ENCODE data around the gene KLF9. TPM values are rescaled to one million over a fixed set of nuclear protein-coding genes. Genes with fewer than 3 reads are reported as not detected.

KLF9 gene
- total RNA-seq, 1 experiment from 2014 or later: 1.0 TPM

DNA sequence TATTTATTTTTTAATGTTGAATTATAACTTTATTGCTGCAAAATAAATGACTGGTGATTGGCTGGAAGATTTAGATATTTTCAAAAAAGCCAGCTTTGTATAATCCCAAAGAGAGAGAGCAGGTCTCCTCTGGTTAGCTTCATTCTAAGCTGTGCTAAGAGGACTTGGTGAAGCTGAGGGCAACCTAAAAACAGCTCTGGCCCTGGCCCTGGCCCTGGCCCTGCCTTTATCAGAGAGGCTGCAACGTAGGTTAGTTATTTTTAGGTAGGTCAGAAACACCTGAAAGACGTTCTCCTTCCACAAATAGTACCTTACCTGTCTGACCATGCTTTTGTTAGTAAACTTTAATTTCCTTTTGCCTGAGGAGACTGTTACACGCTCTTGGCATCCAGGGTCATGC is 58.7 kb downstream of the KLF9 start (continued):
- TF ChIP-seq, protein P1, sequence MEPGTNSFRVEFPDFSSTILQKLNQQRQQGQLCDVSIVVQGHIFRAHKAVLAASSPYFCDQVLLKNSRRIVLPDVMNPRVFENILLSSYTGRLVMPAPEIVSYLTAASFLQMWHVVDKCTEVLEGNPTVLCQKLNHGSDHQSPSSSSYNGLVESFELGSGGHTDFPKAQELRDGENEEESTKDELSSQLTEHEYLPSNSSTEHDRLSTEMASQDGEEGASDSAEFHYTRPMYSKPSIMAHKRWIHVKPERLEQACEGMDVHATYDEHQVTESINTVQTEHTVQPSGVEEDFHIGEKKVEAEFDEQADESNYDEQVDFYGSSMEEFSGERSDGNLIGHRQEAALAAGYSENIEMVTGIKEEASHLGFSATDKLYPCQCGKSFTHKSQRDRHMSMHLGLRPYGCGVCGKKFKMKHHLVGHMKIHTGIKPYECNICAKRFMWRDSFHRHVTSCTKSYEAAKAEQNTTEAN (CRISPR knock-in tag; IDR thresholded peaks at IDR 0.05): no peak

DNA sequence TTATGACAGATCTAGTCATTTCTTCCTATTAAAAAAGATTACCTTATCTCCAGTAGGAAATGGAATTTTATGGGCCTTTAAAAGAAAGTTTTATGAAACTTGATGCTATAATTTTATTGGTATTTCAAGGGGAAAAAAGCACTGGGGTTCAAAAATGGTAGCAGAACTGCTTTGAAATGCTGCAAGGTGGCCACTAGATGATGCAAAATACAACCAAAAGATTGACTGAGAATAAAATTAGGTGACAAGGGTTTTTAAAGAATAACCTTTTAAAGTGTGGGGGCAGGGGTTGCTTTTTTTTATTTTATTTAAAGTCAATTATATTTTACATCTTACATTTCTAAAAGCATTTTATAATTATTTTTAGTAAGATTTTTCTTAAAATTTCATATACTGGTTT is 61.7 kb downstream of the KLF9 start:
- Mint-ChIP-seq H3K27me3 (ENCODE audit: low read depth) (no peaks in the 10 kb centered on the region), H3K9me3 (no peaks in the 10 kb centered on the region), H3K36me3 (peaks cover 18% of the 10 kb centered on the region), H3K4me3 (no peak overlapping the region), H3K27ac (no peak overlapping the region), H3K4me1 (no peaks in the 10 kb centered on the region)
- ChIA-PET CTCF (no interaction called here), POLR2A (no interaction called here)
- ATAC-seq (no peak), DNase-seq (ENCODE audit: low spot score) (no peak)
- no peak for TF ChIP-seq ATF1 (CRISPR knock-in tag; IDR thresholded peaks at IDR 0.05)
- no peak for TF ChIP-seq PRRX2 (CRISPR knock-in tag; IDR thresholded peaks at IDR 0.05)
- TF ChIP-seq, protein P2, sequence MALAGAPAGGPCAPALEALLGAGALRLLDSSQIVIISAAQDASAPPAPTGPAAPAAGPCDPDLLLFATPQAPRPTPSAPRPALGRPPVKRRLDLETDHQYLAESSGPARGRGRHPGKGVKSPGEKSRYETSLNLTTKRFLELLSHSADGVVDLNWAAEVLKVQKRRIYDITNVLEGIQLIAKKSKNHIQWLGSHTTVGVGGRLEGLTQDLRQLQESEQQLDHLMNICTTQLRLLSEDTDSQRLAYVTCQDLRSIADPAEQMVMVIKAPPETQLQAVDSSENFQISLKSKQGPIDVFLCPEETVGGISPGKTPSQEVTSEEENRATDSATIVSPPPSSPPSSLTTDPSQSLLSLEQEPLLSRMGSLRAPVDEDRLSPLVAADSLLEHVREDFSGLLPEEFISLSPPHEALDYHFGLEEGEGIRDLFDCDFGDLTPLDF (CRISPR knock-in tag; IDR thresholded peaks at IDR 0.05): no peak
- TF ChIP-seq IRF2 (CRISPR knock-in tag; IDR thresholded peaks at IDR 0.05; ENCODE audit: borderline replicate concordance, low read depth): no peak
- no peak for TF ChIP-seq GTF2I (CRISPR knock-in tag; conservative IDR thresholded peaks at IDR 0.05)
- TF ChIP-seq, protein P3, sequence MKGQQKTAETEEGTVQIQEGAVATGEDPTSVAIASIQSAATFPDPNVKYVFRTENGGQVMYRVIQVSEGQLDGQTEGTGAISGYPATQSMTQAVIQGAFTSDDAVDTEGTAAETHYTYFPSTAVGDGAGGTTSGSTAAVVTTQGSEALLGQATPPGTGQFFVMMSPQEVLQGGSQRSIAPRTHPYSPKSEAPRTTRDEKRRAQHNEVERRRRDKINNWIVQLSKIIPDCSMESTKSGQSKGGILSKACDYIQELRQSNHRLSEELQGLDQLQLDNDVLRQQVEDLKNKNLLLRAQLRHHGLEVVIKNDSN (CRISPR knock-in tag; IDR thresholded peaks at IDR 0.05): no peak
- no peak for TF ChIP-seq ZNF138 (CRISPR knock-in tag; conservative IDR thresholded peaks at IDR 0.05)
- no peak for TF ChIP-seq SMAD4 (CRISPR knock-in tag; IDR thresholded peaks at IDR 0.05)
- TF ChIP-seq, protein P4, sequence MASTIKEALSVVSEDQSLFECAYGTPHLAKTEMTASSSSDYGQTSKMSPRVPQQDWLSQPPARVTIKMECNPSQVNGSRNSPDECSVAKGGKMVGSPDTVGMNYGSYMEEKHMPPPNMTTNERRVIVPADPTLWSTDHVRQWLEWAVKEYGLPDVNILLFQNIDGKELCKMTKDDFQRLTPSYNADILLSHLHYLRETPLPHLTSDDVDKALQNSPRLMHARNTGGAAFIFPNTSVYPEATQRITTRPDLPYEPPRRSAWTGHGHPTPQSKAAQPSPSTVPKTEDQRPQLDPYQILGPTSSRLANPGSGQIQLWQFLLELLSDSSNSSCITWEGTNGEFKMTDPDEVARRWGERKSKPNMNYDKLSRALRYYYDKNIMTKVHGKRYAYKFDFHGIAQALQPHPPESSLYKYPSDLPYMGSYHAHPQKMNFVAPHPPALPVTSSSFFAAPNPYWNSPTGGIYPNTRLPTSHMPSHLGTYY (CRISPR knock-in tag; IDR thresholded peaks at IDR 0.05): no peak
- TF ChIP-seq, protein P5, sequence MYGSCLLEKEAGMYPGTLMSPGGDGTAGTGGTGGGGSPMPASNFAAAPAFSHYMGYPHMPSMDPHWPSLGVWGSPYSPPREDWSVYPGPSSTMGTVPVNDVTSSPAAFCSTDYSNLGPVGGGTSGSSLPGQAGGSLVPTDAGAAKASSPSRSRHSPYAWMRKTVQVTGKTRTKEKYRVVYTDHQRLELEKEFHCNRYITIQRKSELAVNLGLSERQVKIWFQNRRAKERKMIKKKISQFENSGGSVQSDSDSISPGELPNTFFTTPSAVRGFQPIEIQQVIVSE (CRISPR knock-in tag; IDR thresholded peaks at IDR 0.05; ENCODE audit: borderline replicate concordance): no peak
- TF ChIP-seq NR3C1 (CRISPR knock-in tag; conservative IDR thresholded peaks at IDR 0.05; ENCODE audit: low read depth): no peak
- TF ChIP-seq, protein P6, sequence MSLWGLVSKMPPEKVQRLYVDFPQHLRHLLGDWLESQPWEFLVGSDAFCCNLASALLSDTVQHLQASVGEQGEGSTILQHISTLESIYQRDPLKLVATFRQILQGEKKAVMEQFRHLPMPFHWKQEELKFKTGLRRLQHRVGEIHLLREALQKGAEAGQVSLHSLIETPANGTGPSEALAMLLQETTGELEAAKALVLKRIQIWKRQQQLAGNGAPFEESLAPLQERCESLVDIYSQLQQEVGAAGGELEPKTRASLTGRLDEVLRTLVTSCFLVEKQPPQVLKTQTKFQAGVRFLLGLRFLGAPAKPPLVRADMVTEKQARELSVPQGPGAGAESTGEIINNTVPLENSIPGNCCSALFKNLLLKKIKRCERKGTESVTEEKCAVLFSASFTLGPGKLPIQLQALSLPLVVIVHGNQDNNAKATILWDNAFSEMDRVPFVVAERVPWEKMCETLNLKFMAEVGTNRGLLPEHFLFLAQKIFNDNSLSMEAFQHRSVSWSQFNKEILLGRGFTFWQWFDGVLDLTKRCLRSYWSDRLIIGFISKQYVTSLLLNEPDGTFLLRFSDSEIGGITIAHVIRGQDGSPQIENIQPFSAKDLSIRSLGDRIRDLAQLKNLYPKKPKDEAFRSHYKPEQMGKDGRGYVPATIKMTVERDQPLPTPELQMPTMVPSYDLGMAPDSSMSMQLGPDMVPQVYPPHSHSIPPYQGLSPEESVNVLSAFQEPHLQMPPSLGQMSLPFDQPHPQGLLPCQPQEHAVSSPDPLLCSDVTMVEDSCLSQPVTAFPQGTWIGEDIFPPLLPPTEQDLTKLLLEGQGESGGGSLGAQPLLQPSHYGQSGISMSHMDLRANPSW (CRISPR knock-in tag; conservative IDR thresholded peaks at IDR 0.05; ENCODE audit: low read depth): no peak
- no peak for TF ChIP-seq CREM (CRISPR knock-in tag; IDR thresholded peaks at IDR 0.05)
- TF ChIP-seq, protein P7, sequence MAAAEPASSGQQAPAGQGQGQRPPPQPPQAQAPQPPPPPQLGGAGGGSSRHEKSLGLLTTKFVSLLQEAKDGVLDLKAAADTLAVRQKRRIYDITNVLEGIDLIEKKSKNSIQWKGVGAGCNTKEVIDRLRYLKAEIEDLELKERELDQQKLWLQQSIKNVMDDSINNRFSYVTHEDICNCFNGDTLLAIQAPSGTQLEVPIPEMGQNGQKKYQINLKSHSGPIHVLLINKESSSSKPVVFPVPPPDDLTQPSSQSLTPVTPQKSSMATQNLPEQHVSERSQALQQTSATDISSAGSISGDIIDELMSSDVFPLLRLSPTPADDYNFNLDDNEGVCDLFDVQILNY (CRISPR knock-in tag; IDR thresholded peaks at IDR 0.05): no peak

DNA sequence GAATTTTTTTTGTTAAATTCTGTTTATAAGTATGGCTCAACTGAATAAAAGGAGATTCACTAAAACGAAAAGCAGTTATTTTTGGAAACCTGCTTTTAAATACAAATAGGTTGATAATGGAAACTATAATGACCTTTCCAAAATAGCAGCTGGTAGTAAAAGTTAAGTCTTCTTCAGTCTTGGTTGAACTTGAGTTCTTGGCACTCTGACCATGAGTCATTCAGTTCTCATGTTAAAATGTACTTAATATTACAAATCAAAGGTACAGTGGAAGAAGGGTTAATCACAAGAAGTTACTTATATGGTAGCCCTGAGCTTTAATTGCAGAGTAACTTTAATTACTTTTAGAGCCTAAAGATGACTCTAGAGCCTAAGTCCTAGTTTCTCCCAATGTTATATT is 62.1 kb downstream of the KLF9 start:
- Mint-ChIP-seq H3K4me1 (no peaks in the 10 kb centered on the region), H3K27ac (no peak overlapping the region), H3K36me3 (peaks cover 20% of the 10 kb centered on the region), H3K9me3 (no peaks in the 10 kb centered on the region), H3K27me3 (ENCODE audit: low read depth) (no peaks in the 10 kb centered on the region), H3K4me3 (no peak overlapping the region)
- DNase-seq (ENCODE audit: low spot score): no peak
- CTCF ChIA-PET: interaction anchor here (1.3 kb wide), 1 partner anchor 250 kb away, joined by 8 read pairs; no protein-coding TSS in a partner anchor
- ATAC-seq: no peak
- POLR2A ChIA-PET: no interaction called here
- TF ChIP-seq, protein P8, sequence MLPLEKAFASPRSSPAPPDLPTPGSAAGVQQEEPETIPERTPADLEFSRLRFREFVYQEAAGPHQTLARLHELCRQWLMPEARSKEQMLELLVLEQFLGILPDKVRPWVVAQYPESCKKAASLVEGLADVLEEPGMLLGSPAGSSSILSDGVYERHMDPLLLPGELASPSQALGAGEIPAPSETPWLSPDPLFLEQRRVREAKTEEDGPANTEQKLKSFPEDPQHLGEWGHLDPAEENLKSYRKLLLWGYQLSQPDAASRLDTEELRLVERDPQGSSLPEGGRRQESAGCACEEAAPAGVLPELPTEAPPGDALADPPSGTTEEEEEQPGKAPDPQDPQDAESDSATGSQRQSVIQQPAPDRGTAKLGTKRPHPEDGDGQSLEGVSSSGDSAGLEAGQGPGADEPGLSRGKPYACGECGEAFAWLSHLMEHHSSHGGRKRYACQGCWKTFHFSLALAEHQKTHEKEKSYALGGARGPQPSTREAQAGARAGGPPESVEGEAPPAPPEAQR (CRISPR knock-in tag; IDR thresholded peaks at IDR 0.05): no peak
- TF ChIP-seq ATF1 (CRISPR knock-in tag; IDR thresholded peaks at IDR 0.05) (no peak), SMAD4 (CRISPR knock-in tag; IDR thresholded peaks at IDR 0.05) (no peak), JUN (CRISPR knock-in tag; IDR thresholded peaks at IDR 0.05) (no peak), NFE2L1 (CRISPR knock-in tag; IDR thresholded peaks at IDR 0.05) (no peak), NFYB (CRISPR knock-in tag; conservative IDR thresholded peaks at IDR 0.05; ENCODE audit: low read depth) (no peak), FOXJ3 (CRISPR knock-in tag; IDR thresholded peaks at IDR 0.05; ENCODE audit: borderline replicate concordance) (no peak), FOXK1 (CRISPR knock-in tag; IDR thresholded peaks at IDR 0.05) (no peak)
- TF ChIP-seq, protein P9, sequence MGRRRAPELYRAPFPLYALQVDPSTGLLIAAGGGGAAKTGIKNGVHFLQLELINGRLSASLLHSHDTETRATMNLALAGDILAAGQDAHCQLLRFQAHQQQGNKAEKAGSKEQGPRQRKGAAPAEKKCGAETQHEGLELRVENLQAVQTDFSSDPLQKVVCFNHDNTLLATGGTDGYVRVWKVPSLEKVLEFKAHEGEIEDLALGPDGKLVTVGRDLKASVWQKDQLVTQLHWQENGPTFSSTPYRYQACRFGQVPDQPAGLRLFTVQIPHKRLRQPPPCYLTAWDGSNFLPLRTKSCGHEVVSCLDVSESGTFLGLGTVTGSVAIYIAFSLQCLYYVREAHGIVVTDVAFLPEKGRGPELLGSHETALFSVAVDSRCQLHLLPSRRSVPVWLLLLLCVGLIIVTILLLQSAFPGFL (CRISPR knock-in tag; IDR thresholded peaks at IDR 0.05; ENCODE audit: borderline replicate concordance): no peak

All from WTC11 (cell line).